Omental fat pad (tissue), 4 donors: ENCODE data around the gene RASSF5. TPM values are rescaled to one million over a fixed set of nuclear protein-coding genes. Genes with fewer than 3 reads are reported as not detected.

Source experiments
- ATAC-seq: fragments of 150-250 bp; one replicate; pipeline ENCODE4 v1.9.1; 2016; ENCODE audit warnings: mild to moderate bottlenecking, moderate library complexity; ENCODE audit not compliant: low FRiP score
- DNase-seq: peaks from one replicate; pipeline ENCODE4 v3.0.0-alpha.2; 2019; ENCODE audit warnings: low spot score
- CTCF ChIP-seq, 3 donors: fragments of 450-650 bp; IDR thresholded peaks; one replicate each; pipeline ENCODE4 v1.5.1; 2016 to 2017; ENCODE audit warnings: antibody characterized with exemption in 3 of 3, mild to moderate bottlenecking in 3 of 3, moderate library complexity in 2 of 3
- total RNA-seq, 4 donors: library from RNA; depleted of rRNA; stranded (reverse); fragments of >200 nt; gene quantifications; one replicate each; pipeline ENCODE4 v1.1.0, GENCODE V29; 2016

RASSF5 gene
- total RNA-seq, 4 donors from 2014 or later, result 9.7 to 16.1 (median 10.8) TPM

- TF ChIP-seq CTCF (IDR thresholded peaks at IDR 0.05), result no peak
- ATAC-seq, result no peak
- DNase-seq, result no peak
Observed at GRCh38 chr1:206502403-206502802, 4.9 kb upstream of the RASSF5 start.

GRCh38 chr1:206502812-206503211 is 4.5 kb upstream of the RASSF5 start:
- DNase-seq, result no peak
- ATAC-seq, result no peak
- TF ChIP-seq CTCF (IDR thresholded peaks at IDR 0.05), result no peak

- DNase-seq (no peak), ATAC-seq (peak; percentile 62)
- no peak for TF ChIP-seq CTCF (IDR thresholded peaks at IDR 0.05)
Observed at GRCh38 chr1:206503591-206504362, 3.6 kb upstream of the RASSF5 start.

GRCh38 chr1:206504363-206504713 is 3.0 kb upstream of the RASSF5 start:
- ATAC-seq, result no peak
- no peak for TF ChIP-seq CTCF (IDR thresholded peaks at IDR 0.05)
- no peak for DNase-seq

GRCh38 chr1:206505702-206506355 is 1.5 kb upstream of the RASSF5 start:
- no peak for TF ChIP-seq CTCF (IDR thresholded peaks at IDR 0.05)
- DNase-seq, result no peak
- peak; percentile 20 for ATAC-seq

- no peak for ATAC-seq
- TF ChIP-seq CTCF (IDR thresholded peaks at IDR 0.05), result no peak
- DNase-seq, result no peak
Observed at GRCh38 chr1:206506405-206507283, 687 bp upstream of the RASSF5 start.
